ENCODE measurements around the gene ENAH. TPM values are rescaled to one million over a fixed set of nuclear protein-coding genes. Genes with fewer than 3 reads are reported as not detected.

Gene ENAH
- total RNA-seq, 1 experiment from 2014 or later, result 100 TPM

- CTCF ChIA-PET, result interaction anchor here (0.9 kb wide), 1 partner anchor 296 kb away, joined by 3 read pairs; no protein-coding TSS in a partner anchor
- POLR2A ChIA-PET, result no interaction called here
These were observed 176.4 kb downstream of the ENAH start for GRCh38 chr1:225476538-225476988.

More at GRCh38 chr1:225476538-225476988, 176.4 kb downstream of the ENAH start:
- no TSS peak for BruUV-seq (replicated peaks)
- H3K9me2 ChIP-seq (ENCODE audit: insufficient read depth), result no peaks in the 10 kb centered on the region
- intact Hi-C loops (cut with micrococcal nuclease), result loop anchor here (5.0 to 10.0 kb wide), 2 partner anchors 181 to 588 kb away; partner anchors contain the start of gene H3-3A
- no peaks in the 10 kb centered on the region for H3K36me3 ChIP-seq (ENCODE audit: control insufficient read depth in 1 of 2, insufficient read depth in 2 of 2, low read length in 2 of 2)
- H3K4me2 ChIP-seq (ENCODE audit: low read length), result no peak overlapping the region
- DNase-seq (ENCODE audit: low read depth, low spot score) (no peak), ATAC-seq (no peak)
- H3K4me3 ChIP-seq (replicated peaks in 1 of 2; ENCODE audit: low read depth in 1 of 2, low read length in 2 of 2), result no peak overlapping the region
- RAD21 ChIA-PET (ENCODE audit: low non-redundant PET in 1 of 2, low total read pairs in 2 of 2, uncharacterized antibody in 2 of 2, unreplicated experiment in 2 of 2), result no interaction called here
- H3K27ac ChIP-seq (ENCODE audit: low read depth, low read length), result no peak overlapping the region
- peaks cover 3 to 10% of the 10 kb centered on the region in 2 experiments; a peak in 3 of 4 replicates for H3K4me1 ChIP-seq (ENCODE audit: control insufficient read depth in 1 of 2, insufficient read depth in 2 of 2, low read length in 2 of 2)
- H3K27me3 ChIP-seq (ENCODE audit: insufficient read depth, low read length), result no peaks in the 10 kb centered on the region
- H3K9ac ChIP-seq (ENCODE audit: low read length), result no peak overlapping the region
- no peak overlapping the region for H2AFZ ChIP-seq (ENCODE audit: low read depth, low read length, poor library complexity, severe bottlenecking)
- no peaks in the 10 kb centered on the region for H4K20me1 ChIP-seq (ENCODE audit: insufficient read depth)
- H3K79me2 ChIP-seq (ENCODE audit: insufficient read depth, low read length), result no peaks in the 10 kb centered on the region
- TF ChIP-seq ZFX (IDR thresholded peaks at IDR 0.05) (no peak), SIN3A (IDR thresholded peaks at IDR 0.05; ENCODE audit: low read depth) (no peak), REST (IDR thresholded peaks at IDR 0.05; ENCODE audit: low read depth) (no peak), CEBPB (IDR thresholded peaks at IDR 0.05; ENCODE audit: low read depth) (no peak), CTCF (IDR thresholded peaks at IDR 0.05 in 2 of 3, conservative IDR thresholded peaks at IDR 0.05 in 1 of 3; ENCODE audit: borderline replicate concordance in 1 of 3, insufficient read depth in 1 of 3, low read depth in 2 of 3, low read length in 2 of 3) (no peak), EZH2 (IDR thresholded peaks at IDR 0.05) (no peak), SP1 (IDR thresholded peaks at IDR 0.05; ENCODE audit: low read depth) (no peak), JUND (IDR thresholded peaks at IDR 0.05) (no peak), MAX (IDR thresholded peaks at IDR 0.05) (no peak), SRF (IDR thresholded peaks at IDR 0.05; ENCODE audit: low read depth) (no peak), RAD21 (IDR thresholded peaks at IDR 0.05; ENCODE audit: low read depth) (no peak), ELF1 (IDR thresholded peaks at IDR 0.05; ENCODE audit: borderline replicate concordance, low read depth) (no peak), FOSL1 (IDR thresholded peaks at IDR 0.05; ENCODE audit: low read depth) (no peak), POLR2AphosphoS5 (IDR thresholded peaks at IDR 0.05; ENCODE audit: low read depth, low read length) (no peak), ZBTB33 (IDR thresholded peaks at IDR 0.05; ENCODE audit: extremely low read depth, insufficient replicate concordance, low read length) (no peak), EGR1 (IDR thresholded peaks at IDR 0.05; ENCODE audit: low read depth) (no peak)
- no peaks in the 10 kb centered on the region for H3K9me3 ChIP-seq (ENCODE audit: control insufficient read depth in 1 of 2, insufficient read depth in 1 of 2, low read depth in 1 of 2, low read length in 2 of 2)
